OCI-LY1 (cell line): ENCODE results near the gene LMTK3.

Experiments used
- CTCF ChIP-seq: fragments of 200-600 bp; sonication (generic), shearing (Covaris generic); IDR thresholded peaks from 2 replicates; pipeline ENCODE4 v1.5.1; 2017; ENCODE audit warnings: mild to moderate bottlenecking, antibody characterized with exemption, low read length, moderate library complexity, mixed read lengths
- EZH2 ChIP-seq: fragments of 200-600 bp; sonication (generic), shearing (Covaris generic); IDR thresholded peaks from 2 replicates; pipeline ENCODE4 v1.8.0; 2017; ENCODE audit warnings: borderline replicate concordance, mixed run types, mild to moderate bottlenecking, antibody characterized with exemption, low read length, moderate library complexity, mixed read lengths

- TF ChIP-seq CTCF (no peak), EZH2 (no peak)
Measured at GRCh38 chr19:48556163-48556562, 44.5 kb upstream of the LMTK3 start.
